ENCODE measurements around the gene ZNF627.

GRCh38 chr19:11555246-11555645, 42.0 kb upstream of the ZNF627 start:
- TF ChIP-seq GATA2 (IDR thresholded peaks at IDR 0.05; ENCODE audit: low read depth, low read length) (no peak), GATA3 (IDR thresholded peaks at IDR 0.05; ENCODE audit: low read depth, low read length) (no peak)
